GM12878 (cell line): Measurements from ENCODE around the gene MPP2. TPM values are rescaled to one million over a fixed set of nuclear protein-coding genes. Genes with fewer than 3 reads are reported as not detected.

Experiments
- ATAC-seq: fragments of 200-7000 bp; cut with Tn5 transposase; 3 replicates; pipeline ENCODE4 v1.9.1; 2020; ENCODE audit warnings: mild to moderate bottlenecking, moderate library complexity
- BruUV-seq: library from RNA; stranded (reverse); fragments of 400-500 nt; replicated peaks from 2 replicates; lab custom pipeline; 2021; lab: Mats Ljungman, UMichigan
- CTCF ChIA-PET: fragments of 300-600 bp; sonication (Branson Sonifier 250); formaldehyde crosslinking; extraction: SDS; loops from one replicate; lab custom pipeline; 2021; ENCODE audit warnings: inconsistent platforms; lab: Yijun Ruan, JAX
- POLR2A ChIA-PET: fragments of 350-600 bp; formaldehyde crosslinking; extraction: SDS; loops from one replicate; lab custom pipeline; 2021; ENCODE audit warnings: inconsistent platforms; lab: Charles Lee
- RAD21 ChIA-PET: fragments of 300-600 bp; sonication (Branson Sonifier 250); formaldehyde crosslinking; loops from one replicate; lab custom pipeline; 2023; ENCODE audit warnings: antibody characterized with exemption; ENCODE audit not compliant: unreplicated experiment; lab: Charles Lee
- SMC1A ChIA-PET: fragments of 300-600 bp; sonication (Branson Sonifier 250); formaldehyde crosslinking; loops from one replicate; lab custom pipeline; 2023; ENCODE audit not compliant: unreplicated experiment, uncharacterized antibody; lab: Charles Lee
- DNase-seq: peaks from one replicate; pipeline ENCODE4 v3.0.0-alpha.2; 2011; ENCODE audit warnings: low read depth, low spot score
- FAIRE-seq: peaks from 3 replicates; lab custom pipeline; 2011; peaks lifted over from hg19 to GRCh38; lab: Jason Lieb, UNC
- H2AFZ ChIP-seq: 2 replicates; pipeline ENCODE4 v1.6.0; 2011; ENCODE audit warnings: low read depth, low read length, control low read depth; ENCODE audit not compliant: control insufficient read depth
- H3K27ac ChIP-seq: 2 replicates; pipeline ENCODE4 v1.5.1; 2011; ENCODE audit warnings: control low read depth; ENCODE audit not compliant: control insufficient read depth, insufficient read depth
- H3K27me3 ChIP-seq, 2 experiments: replicated peaks in 1 of 2; 2 replicates each; pipeline versions ENCODE4 v1.6.0 to v1.6.1; 2011; ENCODE audit warnings: low read length in 1 of 2; ENCODE audit not compliant: control insufficient read depth in 2 of 2, insufficient read depth in 2 of 2
- H3K36me3 ChIP-seq, 2 experiments: 2 replicates each; pipeline ENCODE4 v1.5.1; 2011; ENCODE audit warnings: low read length in 1 of 2; ENCODE audit not compliant: control insufficient read depth in 2 of 2, insufficient read depth in 2 of 2
- H3K4me1 ChIP-seq: 2 replicates; pipeline ENCODE4 v1.6.1; 2011; ENCODE audit warnings: mild to moderate bottlenecking, low read length, moderate library complexity, mixed read lengths; ENCODE audit not compliant: control insufficient read depth, insufficient read depth
- H3K4me2 ChIP-seq: 2 replicates; pipeline ENCODE4 v1.6.0; 2011; ENCODE audit warnings: control low read depth; ENCODE audit not compliant: control insufficient read depth, insufficient read depth
- H3K4me3 ChIP-seq: fragments of 200-600 bp; sonication (generic); 2 replicates; pipeline ENCODE4 v1.5.1; 2016
- H3K79me2 ChIP-seq: 2 replicates; pipeline ENCODE4 v1.6.0; 2011; ENCODE audit warnings: low read length; ENCODE audit not compliant: control insufficient read depth, insufficient read depth
- H3K9ac ChIP-seq: 2 replicates; pipeline ENCODE4 v1.8.0; 2011; ENCODE audit warnings: low read length, control low read depth, mixed read lengths; ENCODE audit not compliant: control insufficient read depth, insufficient read depth
- H3K9me3 ChIP-seq: replicated peaks from 3 replicates; pipeline ENCODE4 v1.5.1; 2011; ENCODE audit warnings: mild to moderate bottlenecking, low read length; ENCODE audit not compliant: control insufficient read depth, insufficient read depth
- H4K20me1 ChIP-seq: 2 replicates; pipeline ENCODE4 v1.6.0; 2011; ENCODE audit not compliant: control insufficient read depth, insufficient read depth
- BACH1 ChIP-seq: fragments of 450-650 bp; IDR thresholded peaks from 2 replicates; pipeline ENCODE4 v1.6.1; 2017; ENCODE audit warnings: mild to moderate bottlenecking, borderline replicate concordance
- IRF5 ChIP-seq: fragments of 450-650 bp; IDR thresholded peaks from 2 replicates; pipeline ENCODE4 v1.6.1; 2017; ENCODE audit warnings: borderline replicate concordance
- JUNB ChIP-seq: IDR thresholded peaks from 2 replicates; pipeline ENCODE4 v1.6.1; 2016; ENCODE audit warnings: antibody characterized with exemption, mild to moderate bottlenecking
- NR2F1 ChIP-seq: fragments of 450-650 bp; conservative IDR thresholded peaks from 2 replicates; pipeline ENCODE4 v1.6.1; 2017; ENCODE audit warnings: mild to moderate bottlenecking
- TCF7 ChIP-seq: IDR thresholded peaks from 2 replicates; pipeline ENCODE4 v1.6.1; 2014; ENCODE audit warnings: antibody characterized with exemption, borderline replicate concordance
- WRNIP1 ChIP-seq: IDR thresholded peaks from 2 replicates; pipeline ENCODE4 v1.6.1; 2011; ENCODE audit warnings: low read depth, low read length, improper control_type of control experiment, borderline replicate concordance
- ZBTB33 ChIP-seq: fragments of 450-650 bp; IDR thresholded peaks from 2 replicates; pipeline ENCODE4 v1.6.1; 2017; ENCODE audit warnings: mild to moderate bottlenecking
- ZNF217 ChIP-seq: fragments of 450-650 bp; IDR thresholded peaks from 2 replicates; pipeline ENCODE4 v1.6.1; 2017; ENCODE audit warnings: antibody characterized with exemption, mild to moderate bottlenecking
- WGBS: methylation state at CpG from one replicate; pipeline ENCODE4 v1.1.6; 2016; ENCODE audit warnings: low lambda C conversion rate; ENCODE audit not compliant: insufficient replicate concordance, insufficient coverage; ENCODE audit errors: missing lambda C conversion rate; 5-methylcytosine and 5-hydroxymethylcytosine counted together
- in situ Hi-C: fragments of 300-500 bp; cut with MboI; formaldehyde crosslinking; loops from 9 replicates; pipeline ENCODE4 v1.14.3; 2018; ENCODE audit warnings: mixed read lengths
- intact Hi-C: fragments of 100-400 bp; cut with micrococcal nuclease; formaldehyde crosslinking; loops from one replicate; pipeline ENCODE4 v1.14.2; 2022; ENCODE audit not compliant: unreplicated experiment
- polyA plus RNA-seq, 11 experiments: library from polyadenylated mRNA; depleted of rRNA in 4 of 11; unstranded in 6 of 11; stranded (reverse) in 5 of 11; fragments of >200 nt; fragmentation: Nextera tagmentation in 4 of 11; fragmentation: Illumina TruSeq in 1 of 11; extraction: Ambion mirVana in 4 of 11; extraction: Trizol in 1 of 11; gene quantifications; 1 replicate in 1 of 11; 2 replicates in 10 of 11; pipeline versions ENCODE4 v1.2.1 to v1.2.3, GENCODE V29; 2011 to 2016; ENCODE audit warnings: inconsistent platforms in 2 of 11, missing spikeins in 2 of 11, low read depth in 1 of 11
- total RNA-seq, 4 experiments: library from RNA; depleted of rRNA in 3 of 4; stranded (reverse); fragments of >200 nt in 3 of 4; fragmentation: Illumina TruSeq in 1 of 4; extraction: Trizol in 1 of 4; gene quantifications; 2 replicates each; pipeline versions ENCODE4 v1.2.1 to v1.2.3, GENCODE V29; 2013 to 2021
- TF ChIP-seq, protein P1 (sequence below): IDR thresholded peaks from 2 replicates; pipeline ENCODE4 v1.6.1; 2012; ENCODE audit warnings: improper control_type of control experiment, low read depth, low read length; ENCODE audit not compliant: insufficient replicate concordance

Gene MPP2
- total and polyA plus RNA-seq, 10 of the 15 experiments (the other 5 are each of a cell fraction or from before 2014, with no cell fraction given) = 0.02 to 0.23 (median 0.15) TPM; not detected in 2

DNA sequence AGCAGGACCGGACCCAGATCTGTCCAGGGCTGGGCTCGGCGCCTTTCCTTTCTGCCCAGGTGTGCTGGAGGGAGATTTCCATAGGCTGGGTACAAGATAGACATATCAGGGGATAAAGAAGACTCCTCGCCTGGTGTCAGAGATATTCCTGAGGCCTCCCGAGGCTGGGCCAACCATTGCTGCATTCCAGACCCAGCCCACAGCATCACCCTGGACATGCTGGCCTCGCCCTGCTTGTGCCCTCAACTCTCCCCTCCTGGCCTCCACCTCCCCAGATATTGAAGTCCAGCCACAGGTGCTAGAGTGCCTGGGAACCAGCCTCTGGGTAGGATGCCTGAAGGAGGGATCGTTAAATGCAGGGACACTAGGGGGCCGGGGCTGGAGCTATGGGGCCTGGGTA lies 58.2 kb downstream of the MPP2 start:
- DNase-seq (no peak), FAIRE-seq (no peak), ATAC-seq (no peak)
- Histone ChIP-seq H3K27ac (no peak overlapping the region), H3K36me3 (no peaks in the 10 kb centered on the region), H3K4me1 (no peaks in the 10 kb centered on the region), H2AFZ (no peak overlapping the region), H3K79me2 (no peaks in the 10 kb centered on the region), H3K4me3 (no peak overlapping the region), H3K4me2 (no peak overlapping the region), H3K27me3 (no peaks in the 10 kb centered on the region; a peak in 3 of 4 replicates), H3K9ac (no peak overlapping the region), H3K9me3 (no peaks in the 10 kb centered on the region), H4K20me1 (no peaks in the 10 kb centered on the region)
- CTCF ChIA-PET = interaction anchor here (1.7 kb wide), 1 partner anchor 9 kb away, joined by 5 read pairs; no protein-coding TSS in a partner anchor
- in situ Hi-C loops (no loop called here), intact Hi-C loops (loop anchor here (5.0 kb wide), 1 partner anchor 157 kb away; no protein-coding TSS in a partner anchor)
- RAD21 ChIA-PET = no interaction called here
- TF ChIP-seq ZNF217 (no peak), ZBTB33 (no peak), TCF7 (no peak), NR2F1 (no peak), IRF5 (no peak), BACH1 (no peak), WRNIP1 (no peak), JUNB (no peak)
- TF ChIP-seq, protein P1, sequence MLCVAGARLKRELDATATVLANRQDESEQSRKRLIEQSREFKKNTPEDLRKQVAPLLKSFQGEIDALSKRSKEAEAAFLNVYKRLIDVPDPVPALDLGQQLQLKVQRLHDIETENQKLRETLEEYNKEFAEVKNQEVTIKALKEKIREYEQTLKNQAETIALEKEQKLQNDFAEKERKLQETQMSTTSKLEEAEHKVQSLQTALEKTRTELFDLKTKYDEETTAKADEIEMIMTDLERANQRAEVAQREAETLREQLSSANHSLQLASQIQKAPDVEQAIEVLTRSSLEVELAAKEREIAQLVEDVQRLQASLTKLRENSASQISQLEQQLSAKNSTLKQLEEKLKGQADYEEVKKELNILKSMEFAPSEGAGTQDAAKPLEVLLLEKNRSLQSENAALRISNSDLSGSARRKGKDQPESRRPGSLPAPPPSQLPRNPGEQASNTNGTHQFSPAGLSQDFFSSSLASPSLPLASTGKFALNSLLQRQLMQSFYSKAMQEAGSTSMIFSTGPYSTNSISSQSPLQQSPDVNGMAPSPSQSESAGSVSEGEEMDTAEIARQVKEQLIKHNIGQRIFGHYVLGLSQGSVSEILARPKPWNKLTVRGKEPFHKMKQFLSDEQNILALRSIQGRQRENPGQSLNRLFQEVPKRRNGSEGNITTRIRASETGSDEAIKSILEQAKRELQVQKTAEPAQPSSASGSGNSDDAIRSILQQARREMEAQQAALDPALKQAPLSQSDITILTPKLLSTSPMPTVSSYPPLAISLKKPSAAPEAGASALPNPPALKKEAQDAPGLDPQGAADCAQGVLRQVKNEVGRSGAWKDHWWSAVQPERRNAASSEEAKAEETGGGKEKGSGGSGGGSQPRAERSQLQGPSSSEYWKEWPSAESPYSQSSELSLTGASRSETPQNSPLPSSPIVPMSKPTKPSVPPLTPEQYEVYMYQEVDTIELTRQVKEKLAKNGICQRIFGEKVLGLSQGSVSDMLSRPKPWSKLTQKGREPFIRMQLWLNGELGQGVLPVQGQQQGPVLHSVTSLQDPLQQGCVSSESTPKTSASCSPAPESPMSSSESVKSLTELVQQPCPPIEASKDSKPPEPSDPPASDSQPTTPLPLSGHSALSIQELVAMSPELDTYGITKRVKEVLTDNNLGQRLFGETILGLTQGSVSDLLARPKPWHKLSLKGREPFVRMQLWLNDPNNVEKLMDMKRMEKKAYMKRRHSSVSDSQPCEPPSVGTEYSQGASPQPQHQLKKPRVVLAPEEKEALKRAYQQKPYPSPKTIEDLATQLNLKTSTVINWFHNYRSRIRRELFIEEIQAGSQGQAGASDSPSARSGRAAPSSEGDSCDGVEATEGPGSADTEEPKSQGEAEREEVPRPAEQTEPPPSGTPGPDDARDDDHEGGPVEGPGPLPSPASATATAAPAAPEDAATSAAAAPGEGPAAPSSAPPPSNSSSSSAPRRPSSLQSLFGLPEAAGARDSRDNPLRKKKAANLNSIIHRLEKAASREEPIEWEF = no peak
- POLR2A ChIA-PET = no interaction called here
- BruUV-seq = no TSS peak
- SMC1A ChIA-PET = no interaction called here
- WGBS = 20% methylated on average over 8 of the region's 8 CpGs
